ENCODE data around the gene COPS9.

DNA sequence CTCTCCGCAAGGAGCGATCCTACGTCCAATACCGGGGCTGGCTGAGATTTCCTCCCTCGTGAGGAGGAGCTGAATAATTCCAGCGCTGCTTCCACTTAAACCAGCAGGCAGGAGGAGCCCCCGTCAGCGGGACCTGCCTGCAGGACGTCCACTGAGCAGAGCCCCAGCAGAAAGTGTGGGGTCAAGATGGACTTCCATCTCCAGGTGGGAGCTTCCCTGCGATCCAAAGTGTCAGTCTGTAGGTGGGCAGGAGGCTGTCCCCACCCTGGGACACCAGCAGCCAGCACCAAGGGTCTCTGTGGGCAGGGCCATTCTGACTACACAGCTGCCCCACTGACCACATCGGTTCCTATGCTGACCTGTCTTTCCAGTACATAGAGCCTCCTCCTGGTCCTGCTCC lies 4.8 kb upstream of the COPS9 start:
- TF ChIP-seq, protein P1, sequence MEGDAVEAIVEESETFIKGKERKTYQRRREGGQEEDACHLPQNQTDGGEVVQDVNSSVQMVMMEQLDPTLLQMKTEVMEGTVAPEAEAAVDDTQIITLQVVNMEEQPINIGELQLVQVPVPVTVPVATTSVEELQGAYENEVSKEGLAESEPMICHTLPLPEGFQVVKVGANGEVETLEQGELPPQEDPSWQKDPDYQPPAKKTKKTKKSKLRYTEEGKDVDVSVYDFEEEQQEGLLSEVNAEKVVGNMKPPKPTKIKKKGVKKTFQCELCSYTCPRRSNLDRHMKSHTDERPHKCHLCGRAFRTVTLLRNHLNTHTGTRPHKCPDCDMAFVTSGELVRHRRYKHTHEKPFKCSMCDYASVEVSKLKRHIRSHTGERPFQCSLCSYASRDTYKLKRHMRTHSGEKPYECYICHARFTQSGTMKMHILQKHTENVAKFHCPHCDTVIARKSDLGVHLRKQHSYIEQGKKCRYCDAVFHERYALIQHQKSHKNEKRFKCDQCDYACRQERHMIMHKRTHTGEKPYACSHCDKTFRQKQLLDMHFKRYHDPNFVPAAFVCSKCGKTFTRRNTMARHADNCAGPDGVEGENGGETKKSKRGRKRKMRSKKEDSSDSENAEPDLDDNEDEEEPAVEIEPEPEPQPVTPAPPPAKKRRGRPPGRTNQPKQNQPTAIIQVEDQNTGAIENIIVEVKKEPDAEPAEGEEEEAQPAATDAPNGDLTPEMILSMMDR (conservative IDR thresholded peaks at IDR 0.05; ENCODE audit: low read depth, low read length): no peak
- TF ChIP-seq EZH2phosphoT487 (IDR thresholded peaks at IDR 0.05; ENCODE audit: borderline replicate concordance, low read length) (no peak), EZH2 (IDR thresholded peaks at IDR 0.05; ENCODE audit: low read length, unreplicated experiment) (no peak)

All from PC-3 (cell line).